Ovary (tissue), 9 donors: ENCODE data around the gene AKAP7. TPM values are rescaled to one million over a fixed set of nuclear protein-coding genes. Genes with fewer than 3 reads are reported as not detected.
"Not testable (repeated sequence)": the region's sequence is repeated elsewhere in the genome, so short reads cannot be mapped to it uniquely, and the experiment has no call there.

Source experiments
- DNase-seq, 5 donors: peaks; one replicate each; pipeline ENCODE4 v3.0.0-alpha.2; 2019 to 2020
- H3K27ac ChIP-seq, 2 donors: fragments of 200-600 bp; one replicate each; pipeline versions ENCODE4 v1.5.1 to v1.8.0; 2019 to 2022
- H3K27me3 ChIP-seq: fragments of 200-600 bp; one replicate; pipeline ENCODE4 v1.8.0; 2022
- H3K36me3 ChIP-seq: fragments of 200-600 bp; sonication (generic); one replicate; pipeline ENCODE4 v1.5.1; 2019
- H3K4me1 ChIP-seq: one replicate; pipeline ENCODE4 v1.8.1; 2013; ENCODE audit warnings: mild to moderate bottlenecking, moderate library complexity; ENCODE audit not compliant: insufficient read depth
- H3K4me3 ChIP-seq: fragments of 200-600 bp; sonication (generic); one replicate; pipeline ENCODE4 v1.5.1; 2017
- H3K9me3 ChIP-seq, 2 donors: fragments of 200-600 bp in 1 of 2; sonication (generic) in 1 of 2; one replicate each; pipeline versions ENCODE4 v1.5.1 to v1.8.1; 2013 to 2019; ENCODE audit warnings: mild to moderate bottlenecking in 1 of 2, moderate library complexity in 1 of 2
- CTCF ChIP-seq, 3 donors: fragments of 450-650 bp in 2 of 3; fragments of 200-600 bp in 1 of 3; IDR thresholded peaks; one replicate each; pipeline versions ENCODE4 v1.5.1 to v1.8.0; 2016 to 2022; ENCODE audit warnings: antibody characterized with exemption in 3 of 3, mild to moderate bottlenecking in 1 of 3
- EP300 ChIP-seq: sonication (generic); formaldehyde crosslinking; IDR thresholded peaks from one replicate; pipeline ENCODE4 v1.6.1; 2017; ENCODE audit warnings: antibody characterized with exemption
- POLR2A ChIP-seq: fragments of 450-650 bp; IDR thresholded peaks from one replicate; pipeline ENCODE4 v1.6.1; 2017; ENCODE audit warnings: antibody characterized with exemption, mild to moderate bottlenecking, moderate library complexity
- WGBS, 3 donors: extraction: QIAGEN DNeasy Blood & Tissue Kit in 1 of 3; methylation state at CpG; one replicate each; pipeline versions ENCODE4 v1.1.5 to v1.1.7; 2013 to 2017; 5-methylcytosine and 5-hydroxymethylcytosine counted together
- intact Hi-C, 4 donors: fragments of 100-400 bp; cut with DNase I; formaldehyde crosslinking; loops; one replicate each; pipeline versions ENCODE4 v1.11.0 to v1.15.1; 2022 to 2023
- polyA plus RNA-seq, 2 donors: library from polyadenylated mRNA; stranded (reverse); fragments of 200-250 nt in 1 of 2; fragments of 350-450 nt in 1 of 2; fragmentation: Illumina TruSeq in 1 of 2; extraction: RNeasy Lipid Tissue Mini Kit (QIAGEN cat#74804) in 1 of 2; gene quantifications; one replicate each; pipeline ENCODE4 v1.2.3, GENCODE V29; 2013 to 2014
- total RNA-seq, 7 donors: library from RNA; depleted of rRNA in 2 of 7; stranded (reverse); fragments of >200 nt in 2 of 7; fragmentation: NEBNext Ultra II Directional in 3 of 7; extraction: Animal tissue kit (Norgen Biotek cat#: 25700) in 3 of 7; gene quantifications; one replicate each; pipeline versions ENCODE4 v1.1.0 to v1.2.4, GENCODE V29; 2016 to 2023
- donor health status: DM: no; HTN: no; CAD: no; lungs with moderate emphysema.
- donor health status: DM: no; HTN: no; CAD: no.
- donor health status: Bipolar disorder and iron deficiency.
- donor health status: DM: yes; HTN: yes; CAD: no.
- donor health status: DM: no; HTN: no; CAD: no.
- donor health status: DM: yes; HTN: yes; CAD: no.

Gene AKAP7
- total and polyA plus RNA-seq, 9 donors, result 8.4 to 38.5 (median 31.1) TPM

DNA sequence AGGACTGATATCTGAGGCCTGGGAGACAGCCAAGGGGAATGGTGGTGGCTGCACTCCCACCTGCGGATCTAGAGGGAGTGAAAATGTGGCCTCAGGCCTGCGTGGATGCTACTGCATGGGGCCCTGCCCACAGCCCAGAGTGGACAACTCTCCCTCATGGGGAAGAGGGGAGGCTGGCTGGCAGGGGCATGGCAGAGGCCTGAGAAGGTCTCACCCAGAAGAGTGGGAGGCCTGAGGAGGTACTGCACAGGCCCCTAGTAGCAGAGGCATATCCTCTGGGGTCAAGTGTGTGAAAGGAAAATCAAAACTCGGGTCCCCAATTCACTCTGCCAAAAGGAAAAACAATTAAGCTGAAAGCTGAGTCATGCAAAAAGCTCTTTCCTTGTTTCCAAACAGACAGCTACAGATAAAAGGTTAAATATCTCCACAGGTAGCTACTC lies 158.2 kb downstream of the AKAP7 start:
- Histone ChIP-seq H3K4me1 (no peaks in the 10 kb centered on the region), H3K4me3 (no peak overlapping the region), H3K9me3 (no peaks in the 10 kb centered on the region), H3K27ac (no peak overlapping the region), H3K36me3 (no peaks in the 10 kb centered on the region), H3K27me3 (no peaks in the 10 kb centered on the region)
- WGBS, 3 donors, result 44 to 52% (median 45%) methylated on average over 3 of the region's 3 CpGs
- intact Hi-C loops, result no loop called here
- no peak for TF ChIP-seq CTCF (IDR thresholded peaks at IDR 0.05)
- TF ChIP-seq EP300, result no peak
- no peak for TF ChIP-seq POLR2A
- DNase-seq, result no peak

- Histone ChIP-seq H3K36me3 (no peaks in the 10 kb centered on the region), H3K27ac (no peak overlapping the region), H3K4me3 (no peak overlapping the region), H3K4me1 (no peaks in the 10 kb centered on the region), H3K27me3 (no peaks in the 10 kb centered on the region), H3K9me3 (no peaks in the 10 kb centered on the region)
- 95 to 96% (median 96%) methylated on average over 10 of the region's 10 CpGs for whole genome bisulfite sequencing, 3 donors
- intact Hi-C loops, result no loop called here
- TF ChIP-seq POLR2A (no peak), CTCF (IDR thresholded peaks at IDR 0.05) (no peak), EP300 (no peak)
- no peak for DNase-seq
Observed at GRCh38 chr6:131295081-131295480, 159.8 kb downstream of the AKAP7 start.

- H3K27me3 ChIP-seq, H3K4me3 ChIP-seq, H3K27ac ChIP-seq, H3K4me1 ChIP-seq, H3K36me3 ChIP-seq, intact Hi-C loops, H3K9me3 ChIP-seq, DNase-seq: not testable (repeated sequence)
- 91 to 97% (median 93%) methylated on average over 7 of the region's 7 CpGs for WGBS, 3 donors
Observed at GRCh38 chr6:131300826-131301225, 165.6 kb downstream of the AKAP7 start.

DNA sequence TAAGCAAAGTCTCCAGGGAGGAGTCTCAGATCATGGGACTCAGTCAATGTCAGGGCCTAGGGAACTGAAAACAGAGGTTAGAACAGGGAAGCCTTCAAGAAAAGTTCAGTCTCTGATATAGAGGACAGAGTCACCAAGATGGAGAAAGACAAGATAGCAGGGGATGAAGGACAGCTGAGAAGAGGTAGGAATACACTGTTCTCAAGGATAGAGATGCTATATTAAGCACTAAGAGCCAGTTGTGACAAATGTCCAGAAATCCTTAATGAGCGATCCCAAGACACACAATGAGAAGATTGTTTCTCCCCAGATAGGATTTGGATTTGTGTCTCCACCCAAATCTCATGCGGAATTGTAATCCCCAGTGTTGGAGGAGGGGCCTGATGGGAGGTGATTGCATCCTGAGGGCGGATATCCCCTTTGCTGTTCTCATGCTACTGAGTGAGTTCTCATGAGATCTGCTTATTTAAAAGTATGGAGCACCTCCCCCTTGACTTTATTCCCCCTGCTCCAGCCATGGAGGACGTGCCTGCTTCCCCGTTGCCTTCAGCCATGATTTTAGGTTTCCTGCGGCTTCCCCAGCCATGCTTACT lies 168.2 kb downstream of the AKAP7 start:
- no peaks in the 10 kb centered on the region for H3K27me3 ChIP-seq
- H3K4me3 ChIP-seq, result no peak overlapping the region
- no peak for TF ChIP-seq CTCF (IDR thresholded peaks at IDR 0.05)
- TF ChIP-seq POLR2A, result no peak
- no peak for TF ChIP-seq EP300
- intact Hi-C loops, result no loop called here
- no peak for DNase-seq
- no peaks in the 10 kb centered on the region for H3K4me1 ChIP-seq
- H3K36me3 ChIP-seq, result no peaks in the 10 kb centered on the region
- WGBS, 3 donors, result 84 to 92% (median 89%) methylated on average over 6 of the region's 6 CpGs
- no peaks in the 10 kb centered on the region for H3K9me3 ChIP-seq
- no peak overlapping the region for H3K27ac ChIP-seq

DNA sequence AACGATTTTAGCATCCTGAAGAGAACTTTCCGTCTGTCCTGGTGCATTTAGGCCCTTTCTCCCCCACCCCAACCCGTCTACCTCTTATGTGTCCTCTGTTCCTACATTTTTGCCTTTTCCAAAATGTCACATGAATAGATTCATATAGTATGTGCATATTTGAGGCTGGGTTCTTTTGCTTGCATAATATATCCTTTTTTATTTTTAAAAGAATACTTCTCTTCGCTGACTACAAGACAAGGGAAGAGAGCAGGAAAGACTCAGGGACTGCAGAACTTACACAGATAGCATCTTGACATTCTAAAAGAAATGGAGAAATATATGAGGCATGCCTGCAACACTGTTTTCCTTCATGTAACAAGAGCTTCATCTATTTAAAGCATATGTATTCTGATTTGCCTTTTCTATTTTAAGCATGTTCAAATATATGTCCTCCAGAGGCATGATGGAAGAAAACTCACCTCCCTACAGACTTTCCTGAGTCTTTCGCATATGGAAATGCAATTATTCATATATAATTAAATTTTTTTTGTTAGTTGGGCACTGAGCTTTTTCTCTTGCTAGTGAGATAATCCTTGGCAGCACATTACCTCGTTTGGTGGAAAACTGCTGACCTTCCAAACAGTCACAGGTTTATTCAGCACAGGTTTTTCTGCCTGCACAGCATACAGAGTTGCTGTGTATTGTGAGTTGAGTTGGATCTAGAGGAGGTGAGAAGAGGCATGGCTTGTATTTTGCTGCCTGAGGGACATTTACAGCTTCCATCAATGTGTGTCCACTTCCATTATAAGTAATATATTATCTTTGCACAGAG lies 170.0 kb downstream of the AKAP7 start:
- H3K9me3 ChIP-seq, result no peaks in the 10 kb centered on the region
- no peaks in the 10 kb centered on the region for H3K36me3 ChIP-seq
- no peaks in the 10 kb centered on the region for H3K27me3 ChIP-seq
- no peaks in the 10 kb centered on the region for H3K4me1 ChIP-seq
- no peak overlapping the region for H3K4me3 ChIP-seq
- TF ChIP-seq POLR2A (no peak), EP300 (no peak), CTCF (IDR thresholded peaks at IDR 0.05) (no peak)
- 72 to 75% (median 75%) methylated on average over 6 of the region's 6 CpGs for WGBS, 3 donors
- intact Hi-C loops, result no loop called here
- H3K27ac ChIP-seq, result no peak overlapping the region
- no peak for DNase-seq
